Suprapubic skin (tissue), 4 donors: ENCODE measurements around the gene ARMC8. TPM values are rescaled to one million over a fixed set of nuclear protein-coding genes. Genes with fewer than 3 reads are reported as not detected.

Source experiments
- DNase-seq, 2 donors: peaks; one replicate each; pipeline ENCODE4 v3.0.0-alpha.2; 2019; ENCODE audit warnings: low spot score in 2 of 2
- H3K27ac ChIP-seq: fragments of 200-600 bp; sonication (generic); one replicate; pipeline ENCODE4 v1.5.1; 2019
- H3K27me3 ChIP-seq: fragments of 200-600 bp; sonication (generic); one replicate; pipeline ENCODE4 v1.5.1; 2019
- H3K36me3 ChIP-seq: fragments of 200-600 bp; sonication (generic); one replicate; pipeline ENCODE4 v1.5.1; 2019
- H3K4me1 ChIP-seq: fragments of 200-600 bp; sonication (generic); one replicate; pipeline ENCODE4 v1.5.1; 2019
- H3K4me3 ChIP-seq: fragments of 200-600 bp; sonication (generic); one replicate; pipeline ENCODE4 v1.5.1; 2019; ENCODE audit warnings: mild to moderate bottlenecking
- H3K9me3 ChIP-seq: fragments of 200-600 bp; sonication (generic); one replicate; pipeline ENCODE4 v1.5.1; 2019
- CTCF ChIP-seq, 2 donors: fragments of 200-600 bp in 1 of 2; fragments of 450-650 bp in 1 of 2; sonication (generic) in 1 of 2; IDR thresholded peaks; one replicate each; pipeline ENCODE4 v1.5.1; 2016 to 2019; ENCODE audit warnings: antibody characterized with exemption in 2 of 2, mild to moderate bottlenecking in 1 of 2, moderate library complexity in 1 of 2
- EP300 ChIP-seq: sonication (generic); formaldehyde crosslinking; IDR thresholded peaks from one replicate; pipeline ENCODE4 v1.6.1; 2017; ENCODE audit warnings: antibody characterized with exemption
- POLR2A ChIP-seq, 2 donors: fragments of 450-650 bp; IDR thresholded peaks; one replicate each; pipeline ENCODE4 v1.6.1; 2017; ENCODE audit warnings: antibody characterized with exemption in 2 of 2, mild to moderate bottlenecking in 2 of 2, moderate library complexity in 2 of 2
- POLR2AphosphoS5 ChIP-seq, 3 donors: sonication (generic); formaldehyde crosslinking; IDR thresholded peaks; one replicate each; pipeline ENCODE4 v1.6.1; 2017; ENCODE audit warnings: antibody characterized with exemption in 3 of 3
- WGBS: methylation state at CpG from one replicate; pipeline ENCODE4 v1.1.5; 2018; 5-methylcytosine and 5-hydroxymethylcytosine counted together
- total RNA-seq, 4 donors: library from RNA; depleted of rRNA; stranded (reverse); fragments of >200 nt; gene quantifications; one replicate each; pipeline ENCODE4 v1.1.0, GENCODE V29; 2016

ARMC8 gene
- total RNA-seq, 4 donors from 2014 or later, result 32.2 to 86.7 (median 33.3) TPM

- WGBS, result 94% methylated on average over 4 of the region's 4 CpGs
- H3K36me3 ChIP-seq, result no peaks in the 10 kb centered on the region
- peaks cover 2% of the 10 kb centered on the region for H3K4me1 ChIP-seq
- no peak for DNase-seq
- no peak overlapping the region for H3K27ac ChIP-seq
- no peaks in the 10 kb centered on the region for H3K9me3 ChIP-seq
- H3K4me3 ChIP-seq, result no peak overlapping the region
- TF ChIP-seq POLR2AphosphoS5 (IDR thresholded peaks at IDR 0.05) (no peak), POLR2A (IDR thresholded peaks at IDR 0.05) (no peak), CTCF (IDR thresholded peaks at IDR 0.05) (no peak)
- H3K27me3 ChIP-seq, result no peaks in the 10 kb centered on the region
Observed at GRCh38 chr3:138334608-138335007, 147.5 kb downstream of the ARMC8 start.

- Histone ChIP-seq H3K4me3 (no peak overlapping the region), H3K9me3 (no peaks in the 10 kb centered on the region), H3K36me3 (no peaks in the 10 kb centered on the region), H3K4me1 (no peaks in the 10 kb centered on the region), H3K27me3 (no peaks in the 10 kb centered on the region), H3K27ac (no peak overlapping the region)
- WGBS, result 81% methylated on average over 4 of the region's 4 CpGs
- no peak for TF ChIP-seq CTCF (IDR thresholded peaks at IDR 0.05)
- TF ChIP-seq POLR2A (IDR thresholded peaks at IDR 0.05), result no peak
- TF ChIP-seq POLR2AphosphoS5 (IDR thresholded peaks at IDR 0.05), result no peak
- no peak for DNase-seq
Observed at GRCh38 chr3:138336454-138336999, 149.4 kb downstream of the ARMC8 start.

- Histone ChIP-seq H3K4me1 (no peaks in the 10 kb centered on the region), H3K36me3 (no peaks in the 10 kb centered on the region), H3K9me3 (no peaks in the 10 kb centered on the region), H3K4me3 (no peak overlapping the region), H3K27me3 (no peaks in the 10 kb centered on the region), H3K27ac (no peak overlapping the region)
- TF ChIP-seq POLR2AphosphoS5 (IDR thresholded peaks at IDR 0.05) (no peak), POLR2A (IDR thresholded peaks at IDR 0.05) (no peak), CTCF (IDR thresholded peaks at IDR 0.05) (no peak), EP300 (no peak)
- WGBS, result 41% methylated on average over 5 of the region's 5 CpGs
- DNase-seq, result no peak
Observed at GRCh38 chr3:138338244-138338643, 151.1 kb downstream of the ARMC8 start.

GRCh38 chr3:138338811-138339210 is 151.7 kb downstream of the ARMC8 start:
- WGBS, result 69% methylated on average over 5 of the region's 5 CpGs
- no peak for DNase-seq
- Histone ChIP-seq H3K27ac (no peak overlapping the region), H3K36me3 (no peaks in the 10 kb centered on the region), H3K27me3 (no peaks in the 10 kb centered on the region), H3K4me3 (no peak overlapping the region), H3K4me1 (no peaks in the 10 kb centered on the region), H3K9me3 (no peaks in the 10 kb centered on the region)
- no peak for TF ChIP-seq CTCF (IDR thresholded peaks at IDR 0.05)
- TF ChIP-seq POLR2AphosphoS5 (IDR thresholded peaks at IDR 0.05), result no peak
- TF ChIP-seq POLR2A (IDR thresholded peaks at IDR 0.05), result no peak
- TF ChIP-seq EP300, result no peak

GRCh38 chr3:138340511-138340910 is 153.4 kb downstream of the ARMC8 start:
- no peaks in the 10 kb centered on the region for H3K4me1 ChIP-seq
- TF ChIP-seq POLR2A (IDR thresholded peaks at IDR 0.05) (no peak), EP300 (no peak)
- H3K27me3 ChIP-seq, result no peaks in the 10 kb centered on the region
- no peak overlapping the region for H3K27ac ChIP-seq
- H3K36me3 ChIP-seq, result no peaks in the 10 kb centered on the region
- H3K9me3 ChIP-seq, result no peaks in the 10 kb centered on the region
- 94% methylated on average over 5 of the region's 5 CpGs for WGBS
- no peak for DNase-seq
- H3K4me3 ChIP-seq, result no peak overlapping the region

- Histone ChIP-seq H3K4me1 (peaks cover 16% of the 10 kb centered on the region), H3K27me3 (no peaks in the 10 kb centered on the region), H3K36me3 (no peaks in the 10 kb centered on the region), H3K4me3 (no peak overlapping the region), H3K27ac (no peak overlapping the region), H3K9me3 (no peaks in the 10 kb centered on the region)
- WGBS, result 40% methylated on average over 1 of the region's 1 CpG
- no peak for DNase-seq
- TF ChIP-seq POLR2AphosphoS5 (IDR thresholded peaks at IDR 0.05) (no peak), EP300 (no peak), POLR2A (IDR thresholded peaks at IDR 0.05) (no peak), CTCF (IDR thresholded peaks at IDR 0.05) (no peak)
Observed at GRCh38 chr3:138344754-138345153, 157.7 kb downstream of the ARMC8 start.
